GM13977 (cell line): ENCODE measurements around the gene BLOC1S3.

Experiments
- DNase-seq: peaks from one replicate; pipeline ENCODE4 v3.0.0; 2012; ENCODE audit warnings: low spot score
- CTCF ChIP-seq: IDR thresholded peaks from 2 replicates; pipeline ENCODE4 v1.5.1; 2012; ENCODE audit warnings: mild to moderate bottlenecking, control low read depth; ENCODE audit not compliant: insufficient read depth; ENCODE audit errors: extremely low read depth, missing control alignments
- in situ Hi-C: fragments of 300-500 bp; cut with MboI; formaldehyde crosslinking; loops from one replicate; pipeline ENCODE4 v1.12.0; 2022; ENCODE audit warnings: low sequenced_read_pairs, low pct_unique_long_range_greater_than_20kb, mixed read lengths, inconsistent platforms; ENCODE audit not compliant: unreplicated experiment

Gene BLOC1S3

GRCh38 chr19:45136507-45137178 lies 41.9 kb upstream of the BLOC1S3 start:
- peak; percentile 73 for DNase-seq
- in situ Hi-C loops, result no loop called here
- TF ChIP-seq CTCF, result no peak

GRCh38 chr19:45137179-45137761 lies 41.3 kb upstream of the BLOC1S3 start:
- TF ChIP-seq CTCF, result peak; percentile 21
- peak; percentile 86 for DNase-seq
- in situ Hi-C loops, result no loop called here

- DNase-seq, result peak; percentile 20
- no peak for TF ChIP-seq CTCF
- in situ Hi-C loops, result no loop called here
Observed at GRCh38 chr19:45138303-45138751, 40.3 kb upstream of the BLOC1S3 start.

- TF ChIP-seq CTCF, result no peak
- in situ Hi-C loops, result no loop called here
- DNase-seq, result peak; percentile 23
Observed at GRCh38 chr19:45139286-45140143, 39.1 kb upstream of the BLOC1S3 start.

GRCh38 chr19:45140144-45140503 lies 38.5 kb upstream of the BLOC1S3 start:
- in situ Hi-C loops, result no loop called here

GRCh38 chr19:45140533-45140932 lies 38.1 kb upstream of the BLOC1S3 start:
- no peak for TF ChIP-seq CTCF
- in situ Hi-C loops, result no loop called here
- DNase-seq, result peak; percentile 30

More at GRCh38 chr19:45140144-45140503, 38.5 kb upstream of the BLOC1S3 start:
- no peak for TF ChIP-seq CTCF
- DNase-seq, result no peak
